Stimulated activated CD4-positive, alpha-beta T cell treated with anti-CD3 and anti-CD28 coated beads, Interleukin-4, amount 100 ng/mL, for 48 hours (primary cell): ENCODE results near the gene CRYBG3.

Experiments
- DNase-seq, 2 donors: peaks; one replicate each; pipeline ENCODE4 v3.0.0-alpha.2; 2020; ENCODE audit warnings: low read depth in 2 of 2

Gene CRYBG3

DNA sequence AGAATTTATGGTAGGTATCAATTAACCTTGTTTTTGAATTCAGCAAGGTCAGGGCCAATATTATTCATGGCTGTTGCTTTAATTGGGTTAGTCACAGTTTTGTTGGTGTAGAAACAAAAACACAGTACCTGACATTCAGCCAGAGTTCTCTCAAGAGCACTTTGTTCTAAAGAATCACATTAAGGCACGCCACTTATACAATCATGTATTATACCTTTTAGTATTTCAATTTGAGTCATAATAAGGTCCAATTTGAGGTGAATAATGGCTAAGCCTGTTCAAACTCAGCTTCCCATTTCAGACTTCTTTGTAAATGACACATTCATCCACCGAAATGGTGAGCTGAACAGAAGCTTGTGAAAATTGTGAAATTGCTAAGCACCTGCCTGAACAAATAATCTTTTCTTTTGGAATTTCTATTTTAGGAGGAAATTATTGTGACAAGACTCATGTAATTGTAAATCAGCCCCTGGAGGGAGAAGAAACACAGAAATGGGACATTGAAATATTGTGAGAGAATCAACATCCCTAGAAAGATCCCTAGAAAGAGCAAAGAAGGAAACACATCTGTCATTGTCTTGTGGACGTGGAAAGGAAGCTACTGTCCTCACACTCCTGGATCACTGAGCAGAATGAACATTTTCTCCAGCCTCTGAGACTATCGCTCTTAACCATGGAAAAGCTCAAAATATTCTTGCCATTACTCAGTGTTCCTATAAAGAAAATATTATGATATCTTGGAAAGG, 121.2 kb downstream of the CRYBG3 start:
- DNase-seq: no peak

DNA sequence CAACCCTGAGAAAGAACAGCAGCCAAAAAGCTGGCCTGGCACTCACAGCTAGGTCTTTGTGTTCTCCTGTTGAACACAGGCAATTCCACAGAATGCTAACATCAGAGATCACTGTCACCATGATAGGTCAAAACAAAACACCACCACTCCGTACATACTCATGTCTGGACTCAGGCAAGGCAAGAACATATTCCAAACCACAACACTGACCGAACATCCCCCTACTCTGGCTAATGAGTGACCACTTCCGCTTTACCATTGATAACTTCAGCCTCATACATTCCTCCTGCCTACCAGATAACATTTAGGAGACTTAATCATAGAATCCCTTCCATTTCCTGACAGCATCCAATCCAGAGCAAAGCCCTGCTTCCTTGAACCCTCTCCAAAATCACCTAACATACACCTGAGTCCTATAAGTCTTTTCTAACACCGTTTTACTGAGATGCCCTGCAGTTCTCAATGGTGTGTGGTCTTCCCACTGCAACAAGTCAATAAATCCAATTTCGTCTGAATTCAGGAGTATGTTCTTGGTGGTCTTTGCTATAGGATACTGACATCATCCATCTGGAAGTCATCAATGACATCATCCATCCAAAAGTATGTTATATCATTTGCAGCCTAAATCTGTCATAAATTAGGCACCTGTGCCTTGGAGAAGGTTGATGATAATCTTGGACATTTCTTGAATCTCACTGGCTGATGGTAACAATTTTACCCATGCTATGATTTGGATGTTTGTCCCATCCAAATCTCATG, 126.7 kb downstream of the CRYBG3 start:
- DNase-seq: no peak

DNA sequence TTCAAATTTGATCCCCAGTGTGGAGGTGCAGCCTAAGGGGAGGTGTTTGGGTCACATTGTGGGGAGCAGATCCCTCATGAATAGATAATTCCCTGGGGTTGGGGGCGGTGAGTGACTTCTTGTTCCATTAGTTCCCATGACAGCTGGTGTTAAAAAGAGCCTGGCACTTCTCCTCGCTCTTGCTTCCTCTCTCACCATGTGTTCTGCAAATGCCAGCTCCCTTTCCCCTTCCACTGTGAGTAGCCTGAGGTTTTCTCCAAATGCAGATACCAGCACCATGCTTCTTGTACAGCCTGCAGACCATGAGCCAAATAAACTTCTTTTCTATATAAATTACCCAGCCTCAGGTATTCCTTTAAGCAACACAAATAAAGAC, 127.3 kb downstream of the CRYBG3 start:
- DNase-seq: no peak

DNA sequence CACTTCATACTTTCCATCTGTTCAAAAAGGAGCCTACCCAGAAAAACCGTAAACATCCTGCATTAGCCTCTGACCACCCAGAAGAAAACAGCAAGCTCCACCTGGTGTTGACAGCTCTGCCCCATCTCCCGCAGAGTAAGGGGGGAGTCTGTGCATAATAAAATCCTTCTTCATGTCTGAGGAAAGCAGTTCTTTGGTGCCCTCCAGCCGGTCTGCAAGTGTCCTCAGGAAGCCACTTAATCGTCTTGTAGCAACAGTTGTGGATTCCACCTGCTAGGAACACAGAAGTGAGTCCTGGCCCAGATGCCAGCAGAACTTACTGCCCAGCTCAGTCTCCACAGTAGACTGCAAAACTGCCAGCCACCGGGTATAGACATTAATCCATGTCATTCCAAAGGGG, 127.9 kb downstream of the CRYBG3 start:
- no peak for DNase-seq

DNA sequence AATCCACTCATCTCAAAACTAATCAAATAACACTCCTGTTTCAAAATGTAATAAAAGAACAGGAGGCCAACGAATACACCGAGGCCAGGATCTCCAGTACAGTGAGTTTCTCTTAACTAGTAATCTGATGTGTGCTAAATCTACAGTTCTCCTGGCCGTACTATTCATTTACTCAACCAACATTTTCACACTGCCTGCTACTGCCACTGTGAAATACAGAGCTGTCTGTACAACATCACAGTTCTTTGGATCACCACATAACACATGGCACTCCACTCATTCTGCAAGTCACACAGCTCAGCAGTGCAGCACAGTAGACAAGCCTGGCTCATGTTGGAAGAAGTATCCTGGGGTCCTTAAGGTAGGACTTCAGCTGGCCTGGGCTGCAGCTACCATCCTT, 128.5 kb downstream of the CRYBG3 start:
- no peak for DNase-seq

DNA sequence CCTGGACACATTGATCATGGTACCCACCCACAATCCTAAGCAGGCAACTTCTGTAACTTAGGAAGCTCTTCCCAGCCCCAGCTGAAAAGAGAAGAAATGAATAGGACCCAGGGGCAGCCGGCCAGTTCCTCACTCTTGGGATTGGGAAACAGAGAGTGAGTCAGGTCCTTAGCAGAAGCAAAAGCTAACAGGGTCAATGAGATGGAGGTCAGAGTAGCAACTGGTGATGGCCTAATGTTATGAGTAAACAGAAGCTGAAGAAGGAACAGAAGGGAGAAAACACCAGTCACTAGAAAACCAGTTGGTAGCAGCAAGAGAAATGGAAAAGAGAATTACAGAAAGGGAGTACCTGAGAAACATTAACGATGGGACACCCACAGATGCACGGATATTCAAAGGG, 130.5 kb downstream of the CRYBG3 start:
- DNase-seq: no peak

DNA sequence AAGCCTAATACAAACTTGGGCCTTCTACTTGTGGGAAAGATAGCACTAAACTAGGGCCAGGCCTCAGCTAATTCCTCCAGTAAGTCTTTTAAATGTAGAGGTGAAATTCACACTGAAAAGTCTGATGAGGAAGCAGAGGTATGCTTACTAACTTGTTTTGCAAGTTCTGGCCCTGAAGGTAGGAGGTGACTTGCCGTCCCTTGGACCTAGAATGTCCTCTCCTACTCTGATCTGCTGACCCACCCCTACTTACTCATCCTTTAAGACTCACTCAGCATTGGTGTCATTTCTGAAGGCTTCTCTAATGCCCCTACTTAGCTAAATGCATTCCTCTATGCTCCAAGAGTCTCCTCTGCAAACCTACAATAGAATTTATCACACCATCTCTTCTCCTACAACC, 131.1 kb downstream of the CRYBG3 start:
- DNase-seq: no peak

DNA sequence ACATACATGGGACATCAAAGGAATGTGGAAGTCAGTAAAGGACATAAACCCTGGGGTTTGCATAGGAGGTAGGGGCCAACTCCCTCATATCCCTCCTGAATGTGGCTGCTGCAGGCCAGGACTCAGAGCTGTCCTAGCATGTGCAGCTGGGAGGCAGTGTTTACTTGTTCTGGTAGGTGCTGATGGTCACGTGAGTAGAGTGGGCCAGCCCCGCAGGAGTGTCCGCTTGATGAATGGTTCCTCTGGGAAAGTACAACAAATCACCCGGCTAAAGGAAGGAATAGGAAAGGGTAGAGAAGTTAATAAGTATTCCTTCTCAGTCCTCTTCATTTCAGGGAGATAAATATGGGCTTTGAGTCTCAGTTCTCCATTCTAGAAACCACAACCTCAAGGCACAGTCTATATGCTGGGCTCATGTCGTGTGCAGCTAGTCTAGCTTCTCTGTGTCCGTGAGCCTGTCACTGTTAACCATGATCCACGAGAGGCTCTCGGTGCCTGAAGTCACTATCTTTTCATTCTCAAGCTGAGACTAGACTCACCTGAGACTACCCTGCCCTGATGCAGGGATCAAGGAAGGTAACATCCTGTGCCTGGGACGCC, 132.5 kb downstream of the CRYBG3 start:
- no peak for DNase-seq

DNA sequence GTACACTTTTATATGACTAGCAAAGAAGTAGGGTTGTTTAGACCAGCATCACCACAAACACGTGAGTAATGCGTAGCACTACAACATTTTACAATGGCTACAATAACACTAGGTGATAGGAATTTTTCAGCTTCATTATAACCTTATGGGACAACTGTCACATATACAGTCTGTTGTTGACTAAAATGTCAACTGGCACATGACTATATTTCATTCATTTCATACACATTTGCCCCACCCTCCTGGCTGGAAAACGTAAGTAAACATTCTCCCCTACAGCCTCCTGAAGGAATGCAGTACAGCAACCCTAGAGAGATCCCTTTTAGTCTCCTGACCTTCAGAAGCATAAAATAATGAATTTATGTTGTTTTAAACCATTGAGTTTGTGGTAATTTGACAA, 134.2 kb downstream of the CRYBG3 start:
- DNase-seq: no peak

DNA sequence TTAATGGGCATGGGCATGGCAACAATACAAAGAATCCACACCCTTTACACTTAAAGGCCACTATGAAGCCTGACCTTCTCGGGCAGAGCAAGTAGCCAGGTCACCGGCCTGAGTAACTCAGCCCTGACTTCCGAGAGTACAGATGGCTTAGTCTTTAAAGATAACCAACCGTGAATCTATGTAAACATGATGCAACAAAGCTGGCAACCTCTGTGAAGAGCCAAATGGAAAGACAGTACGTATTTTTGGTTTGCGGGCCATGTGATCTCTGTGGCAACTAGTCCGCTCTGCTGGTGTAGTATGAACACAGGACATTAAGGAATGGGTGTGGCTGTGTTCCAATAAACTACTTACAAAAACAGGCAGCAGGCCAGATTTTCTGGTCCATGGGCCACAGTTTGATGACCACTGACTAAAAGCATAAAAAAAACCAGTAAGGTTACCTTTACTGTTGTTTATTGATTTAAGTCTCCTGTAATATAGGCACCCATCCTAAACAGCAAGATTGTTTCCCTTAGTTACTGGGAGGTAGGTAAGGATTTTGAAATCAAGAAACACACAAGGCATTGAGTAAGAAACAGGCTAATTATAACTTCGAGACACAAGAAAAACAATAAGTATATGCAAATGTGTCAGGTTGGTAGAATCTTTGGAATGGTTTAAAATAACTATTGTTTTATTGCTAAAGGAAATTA, 136.0 kb downstream of the CRYBG3 start:
- DNase-seq: no peak

DNA sequence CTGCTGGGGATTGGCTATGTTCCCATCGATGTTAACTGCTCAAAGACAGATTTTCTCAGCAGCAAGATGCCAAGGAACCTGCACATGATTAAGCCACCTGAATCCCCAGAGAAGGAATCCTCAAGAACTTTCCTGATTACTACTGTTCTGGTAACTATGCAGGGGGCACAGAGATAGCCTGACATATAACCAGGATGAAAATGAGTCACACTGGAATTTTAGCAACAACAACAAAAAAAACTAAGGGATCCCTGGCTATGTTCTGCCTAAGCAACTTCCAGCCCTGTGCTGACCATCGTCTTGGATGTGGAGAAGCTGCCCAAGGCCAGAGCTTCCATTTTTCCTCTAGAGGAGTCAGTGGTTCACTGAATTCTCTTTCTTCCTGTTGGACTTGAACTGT, 136.6 kb downstream of the CRYBG3 start:
- DNase-seq: no peak

DNA sequence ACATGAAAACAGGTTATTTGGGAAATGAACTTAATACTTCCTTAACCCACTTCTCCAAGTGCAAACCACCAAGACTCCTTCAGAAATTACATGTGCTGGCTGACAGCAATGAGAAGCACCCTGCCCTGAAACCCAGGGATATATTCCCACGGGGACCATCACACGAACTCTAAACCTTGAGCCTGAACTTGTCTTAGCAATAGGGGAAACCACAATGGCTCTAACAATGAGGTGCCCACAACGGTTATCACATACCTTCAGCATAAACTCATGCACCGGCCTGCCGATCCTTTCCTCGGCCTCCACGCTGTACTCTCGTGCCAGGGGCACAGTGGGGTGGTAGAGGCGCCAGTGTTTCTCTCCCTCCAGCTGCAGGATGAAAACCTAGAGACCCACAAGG, 137.0 kb downstream of the CRYBG3 start:
- no peak for DNase-seq

DNA sequence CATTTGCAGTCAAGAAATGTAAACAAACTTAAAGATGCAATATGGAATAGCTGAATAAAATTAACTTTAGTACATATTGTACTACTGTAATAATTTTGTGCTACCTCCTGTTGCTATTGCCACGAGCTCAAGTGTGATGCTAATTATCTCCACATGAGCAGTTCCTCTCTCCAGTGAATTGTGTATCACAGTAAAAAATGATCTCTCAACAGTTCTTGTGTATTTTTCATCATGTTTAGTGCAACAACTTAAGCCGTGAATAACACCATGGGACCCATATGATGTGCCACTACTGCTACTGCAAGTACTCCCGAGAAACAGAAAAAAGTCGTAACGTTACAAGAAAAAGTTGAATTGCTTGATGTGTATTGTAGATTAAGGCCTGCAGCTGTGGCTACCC, 138.1 kb downstream of the CRYBG3 start:
- DNase-seq: no peak

DNA sequence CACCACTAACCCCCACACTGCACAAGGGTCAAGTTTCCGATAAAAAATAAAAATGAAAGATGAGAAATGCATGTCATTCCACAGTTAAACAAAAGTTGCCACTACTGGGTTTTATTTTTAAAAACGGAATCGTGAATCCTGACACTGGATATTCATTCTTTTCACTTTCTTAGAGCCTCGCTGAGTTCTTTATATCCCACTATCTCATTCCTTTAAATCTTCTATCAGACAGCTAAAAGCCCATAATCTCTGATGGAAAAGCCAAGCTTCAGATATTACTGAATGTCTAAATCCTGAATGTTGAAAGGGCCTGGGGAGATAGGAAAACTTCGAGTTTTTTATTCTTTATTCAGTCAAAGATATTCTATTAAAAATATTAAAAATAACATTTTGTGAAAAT, 138.7 kb downstream of the CRYBG3 start:
- no peak for DNase-seq

DNA sequence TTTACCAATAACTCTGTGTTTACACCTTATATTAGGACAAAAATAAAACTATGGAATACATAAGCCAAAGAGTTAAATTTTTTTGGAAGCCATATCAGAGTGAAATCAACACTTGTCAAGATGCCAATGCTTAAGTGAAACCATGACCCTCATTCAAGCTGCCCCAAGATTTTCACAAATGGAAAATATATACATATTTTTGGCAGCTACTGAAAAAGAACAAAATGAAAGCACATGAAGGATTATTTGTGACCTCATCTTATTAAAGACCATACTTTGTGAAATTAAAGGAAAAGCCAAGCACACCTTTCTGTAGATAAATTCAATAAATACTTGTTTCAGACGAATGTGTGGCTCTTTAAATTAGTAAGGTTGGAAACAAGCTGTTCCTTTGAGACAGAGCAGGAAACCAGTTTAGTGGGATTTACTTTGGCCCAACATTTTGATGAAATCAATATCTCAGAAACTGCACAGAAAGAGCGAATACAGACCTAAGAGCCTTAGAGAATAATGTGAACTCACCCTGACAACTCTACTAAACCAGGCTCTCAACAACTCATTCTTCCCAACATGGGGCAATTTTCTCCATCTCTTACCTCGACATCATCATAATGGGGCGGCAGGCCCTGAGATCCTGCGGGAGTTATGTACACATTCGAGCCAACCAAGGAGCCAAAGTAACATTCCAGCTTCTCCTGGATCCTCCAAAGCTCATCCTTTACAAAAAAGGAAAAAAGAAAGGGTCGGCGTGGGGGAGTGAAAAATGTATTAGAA, 139.4 kb downstream of the CRYBG3 start:
- DNase-seq: no peak

DNA sequence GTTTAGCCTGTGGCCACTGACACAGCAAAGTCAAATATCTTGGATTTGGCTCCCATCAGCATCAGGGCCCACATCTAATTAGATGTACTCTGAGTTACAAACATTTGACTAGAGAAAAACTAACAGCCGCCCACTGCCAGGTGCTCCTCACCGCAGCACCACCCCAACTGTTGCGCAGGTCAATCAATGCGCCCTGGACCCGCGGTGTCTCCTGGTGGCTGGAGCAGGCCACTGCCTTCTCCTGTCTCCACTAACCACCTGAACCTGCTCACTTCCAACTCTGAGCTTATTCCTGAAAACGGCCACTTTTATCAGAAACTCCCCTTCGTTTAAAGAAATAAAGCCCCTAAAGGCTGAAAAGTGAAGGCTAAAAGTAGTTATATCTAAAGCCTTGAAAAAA, 146.2 kb downstream of the CRYBG3 start:
- no peak for DNase-seq

DNA sequence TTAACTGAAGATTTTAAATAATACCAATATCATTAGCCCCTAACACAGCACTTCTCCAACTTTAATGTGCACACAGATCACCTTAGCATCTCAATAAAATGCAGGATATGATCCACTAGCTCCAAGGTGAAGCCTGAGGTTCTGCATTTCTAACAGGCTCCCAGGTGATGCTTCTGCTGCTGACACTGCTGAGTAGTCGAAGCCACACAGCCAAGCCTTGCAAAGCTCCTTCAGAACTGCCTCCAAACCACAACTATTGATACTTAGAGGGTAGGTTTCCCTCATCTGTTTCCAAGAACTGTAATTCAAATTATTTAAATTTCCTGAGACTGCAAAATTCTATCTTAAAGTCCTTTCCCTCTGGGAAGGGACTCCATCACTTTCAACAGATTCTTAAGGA, 146.6 kb downstream of the CRYBG3 start:
- no peak for DNase-seq

DNA sequence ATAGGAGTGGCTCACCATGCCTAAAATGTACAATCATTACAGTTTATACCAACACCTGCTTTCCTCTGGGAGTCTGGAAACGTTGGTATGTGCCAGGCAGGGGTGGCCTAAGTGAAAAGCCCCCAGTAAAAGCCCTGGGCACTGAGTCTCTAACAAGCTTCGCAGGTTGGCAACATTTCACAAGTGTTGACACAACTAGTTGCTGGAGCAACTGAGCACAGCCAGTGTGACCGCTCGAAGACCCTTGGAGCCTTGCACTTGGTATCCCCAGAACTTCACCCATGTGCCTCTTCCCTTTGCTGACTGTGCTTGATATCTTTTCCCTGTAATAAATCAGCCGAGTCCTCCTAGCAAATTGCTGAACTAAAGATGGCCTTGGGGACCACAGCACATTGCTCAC, 147.7 kb downstream of the CRYBG3 start:
- no peak for DNase-seq

DNA sequence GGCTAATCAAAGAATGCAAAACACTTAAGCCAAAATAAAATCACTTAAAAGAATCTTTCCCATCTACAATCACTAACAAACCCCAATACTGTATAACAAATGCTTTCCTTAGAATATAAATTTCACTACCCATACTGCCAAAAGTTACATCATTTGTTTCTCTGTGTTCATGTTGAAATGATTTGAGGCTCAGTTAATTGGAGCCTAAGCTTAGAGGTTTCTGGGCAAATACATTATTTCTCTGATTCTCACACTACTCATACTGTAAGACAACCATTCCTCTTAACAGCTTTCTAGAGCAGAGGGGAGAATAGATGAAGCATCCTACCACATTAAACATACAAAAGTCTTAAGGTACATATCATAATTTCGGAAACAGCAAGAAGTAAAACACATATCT, 148.3 kb downstream of the CRYBG3 start:
- no peak for DNase-seq

DNA sequence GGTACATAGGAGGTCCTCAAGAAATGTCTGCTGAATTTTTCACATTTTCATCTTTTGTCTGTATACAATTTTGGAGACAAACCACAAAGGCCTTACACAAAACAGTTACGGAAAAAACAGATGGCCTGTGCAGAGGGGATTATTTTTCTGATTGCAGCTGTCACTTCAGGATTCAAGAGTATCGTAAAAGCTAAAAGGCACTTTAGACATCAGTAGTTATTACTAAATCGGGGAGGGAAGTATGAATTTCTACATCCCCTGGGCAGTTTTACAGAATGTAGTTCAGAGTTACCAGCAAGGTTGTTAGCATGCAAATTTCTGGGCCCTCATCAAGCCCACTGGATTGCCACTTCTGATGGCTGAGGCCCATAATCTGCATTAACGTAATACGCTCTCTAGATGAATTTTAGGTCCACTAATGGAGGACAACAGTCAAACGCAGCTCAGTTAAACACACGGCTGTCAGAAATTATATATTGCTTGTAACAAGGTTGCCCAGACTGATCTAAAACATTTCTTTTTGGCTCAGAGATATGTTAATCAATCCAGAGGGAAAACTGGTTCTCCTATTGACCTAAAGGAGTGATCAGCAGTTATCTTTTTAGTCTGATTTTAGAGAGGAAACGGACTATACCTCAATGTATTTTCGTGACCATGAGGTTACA, 149.3 kb downstream of the CRYBG3 start:
- no peak for DNase-seq
